Measurements from ENCODE around the gene MRPL28.

- no peak for TF ChIP-seq CTCF (IDR thresholded peaks at IDR 0.05; ENCODE audit: poor library complexity)
- TF ChIP-seq EZH2 (IDR thresholded peaks at IDR 0.05; ENCODE audit: borderline replicate concordance) = no peak
- no peak for TF ChIP-seq EZH2phosphoT487 (IDR thresholded peaks at IDR 0.05; ENCODE audit: low read depth, severe bottlenecking, unreplicated experiment)
Measured at GRCh38 chr16:342455-343213, 27.7 kb downstream of the MRPL28 start.

All from hepatocyte (in vitro differentiated cells).